Prostate gland (tissue), 2 donors: ENCODE data around the gene CCDC124. TPM values are rescaled to one million over a fixed set of nuclear protein-coding genes. Genes with fewer than 3 reads are reported as not detected.
"Not testable (repeated sequence)": the region's sequence is repeated elsewhere in the genome, so short reads cannot be mapped to it uniquely, and the experiment has no call there.

ENCODE experiments used
- DNase-seq: peaks from one replicate; pipeline ENCODE4 v3.0.0-alpha.2; 2019; ENCODE audit warnings: low spot score
- H3K27ac ChIP-seq, 2 donors: fragments of 200-600 bp; sonication (generic); 2 replicates each; pipeline ENCODE4 v1.5.1; 2017 to 2019
- H3K27me3 ChIP-seq: fragments of 200-600 bp; sonication (generic); replicated peaks from 2 replicates; pipeline ENCODE4 v1.5.1; 2019; ENCODE audit not compliant: insufficient read depth
- H3K36me3 ChIP-seq, 2 donors: fragments of 200-600 bp; sonication (generic); 1 replicate in 1 of 2; 2 replicates in 1 of 2; pipeline versions ENCODE4 v1.5.1 to v1.8.1; 2017 to 2019
- H3K4me1 ChIP-seq: fragments of 200-600 bp; sonication (generic); replicated peaks from 2 replicates; pipeline ENCODE4 v1.5.1; 2019
- H3K4me3 ChIP-seq, 2 donors: fragments of 200-600 bp; sonication (generic); 2 replicates each; pipeline ENCODE4 v1.5.1; 2017 to 2019
- H3K9me3 ChIP-seq: fragments of 200-600 bp; sonication (generic); 2 replicates; pipeline ENCODE4 v1.5.1; 2017
- CTCF ChIP-seq, 4 experiments: fragments of 200-600 bp in 2 of 4; fragments of 450-650 bp in 2 of 4; sonication (generic) in 2 of 4; IDR thresholded peaks; 1 replicate in 3 of 4; 2 replicates in 1 of 4; pipeline ENCODE4 v1.5.1; 2016 to 2019; ENCODE audit warnings: antibody characterized with exemption in 4 of 4, mild to moderate bottlenecking in 2 of 4, moderate library complexity in 2 of 4
- POLR2A ChIP-seq: fragments of 450-650 bp; IDR thresholded peaks from one replicate; pipeline ENCODE4 v1.6.1; 2016; ENCODE audit warnings: antibody characterized with exemption, mild to moderate bottlenecking
- POLR2AphosphoS5 ChIP-seq: sonication (generic); formaldehyde crosslinking; IDR thresholded peaks from one replicate; pipeline ENCODE4 v1.6.1; 2017; ENCODE audit warnings: antibody characterized with exemption
- WGBS: methylation state at CpG from one replicate; pipeline ENCODE4 v1.1.5; 2018; 5-methylcytosine and 5-hydroxymethylcytosine counted together
- intact Hi-C: fragments of 100-400 bp; cut with DNase I; formaldehyde crosslinking; loops from one replicate; pipeline ENCODE4 v1.14.2; 2022
- total RNA-seq, 2 donors: library from RNA; depleted of rRNA; stranded (reverse); fragments of >200 nt; gene quantifications; one replicate each; pipeline ENCODE4 v1.1.0, GENCODE V29; 2016

The CCDC124 gene
- total RNA-seq, result 10 to 100 TPM; 48.7 to 52.2 TPM

- Histone ChIP-seq H3K9me3 (no peaks in the 10 kb centered on the region), H3K27ac (peak within 1 kb of the TSS; percentile 88 to 91)
- under 1% methylated on average over 63 of the region's 64 CpGs for WGBS
Measured at GRCh38 chr19:17932485-17933338, at the start of gene CCDC124. CCDC124 (plus strand) TSS chr19:17933015; CDS start chr19:17936421, 3,406 bp downstream.

GRCh38 chr19:17883627-17884410 lies 49.0 kb upstream of the CCDC124 start:
- H3K4me1 ChIP-seq, result no peaks in the 10 kb centered on the region
- H3K36me3 ChIP-seq, result no peaks in the 10 kb centered on the region
- WGBS, result 69% methylated on average over 21 of the region's 33 CpGs
- H3K27me3 ChIP-seq, result no peaks in the 10 kb centered on the region
- no peaks in the 10 kb centered on the region for H3K9me3 ChIP-seq
- H3K4me3 ChIP-seq, result no peak overlapping the region
- no peak overlapping the region for H3K27ac ChIP-seq
- no peak for DNase-seq
- intact Hi-C loops, result no loop called here
- TF ChIP-seq POLR2A (no peak), CTCF (IDR thresholded peaks at IDR 0.05) (no peak), POLR2AphosphoS5 (no peak)

More at GRCh38 chr19:17932485-17933338, at the start of gene CCDC124:
- Histone ChIP-seq H3K4me1 (peaks cover 9% of the 10 kb centered on the region), H3K4me3 (peak within 1 kb of the TSS; percentile 83 to 86), H3K36me3 (no peaks in the 10 kb centered on the region), H3K27me3 (no peaks in the 10 kb centered on the region)
- intact Hi-C loops, result loop anchor here (2.0 kb wide), 1 partner anchor 74 kb away; the partner anchor contains the start of gene RPL18A
- peak; percentile 70 to 97 (median 93) for TF ChIP-seq CTCF (IDR thresholded peaks at IDR 0.05)
- peak; percentile 78 for TF ChIP-seq POLR2A
- TF ChIP-seq POLR2AphosphoS5, result peak; percentile 96
- DNase-seq, result peak; percentile 87

GRCh38 chr19:17886515-17886914 lies 46.3 kb upstream of the CCDC124 start:
- Histone ChIP-seq H3K36me3 (no peaks in the 10 kb centered on the region), H3K9me3 (no peaks in the 10 kb centered on the region), H3K27me3 (no peaks in the 10 kb centered on the region), H3K4me1 (no peaks in the 10 kb centered on the region), H3K4me3 (no peak overlapping the region), H3K27ac (no peak overlapping the region)
- 71% methylated on average over 7 of the region's 7 CpGs for WGBS
- no peak for DNase-seq
- TF ChIP-seq POLR2A, result no peak
- TF ChIP-seq CTCF (IDR thresholded peaks at IDR 0.05), result no peak
- TF ChIP-seq POLR2AphosphoS5, result no peak
- intact Hi-C loops, result no loop called here

GRCh38 chr19:17887221-17887620 lies 45.6 kb upstream of the CCDC124 start:
- H3K4me3 ChIP-seq, DNase-seq, H3K36me3 ChIP-seq, H3K9me3 ChIP-seq, H3K27ac ChIP-seq, intact Hi-C loops, H3K27me3 ChIP-seq, H3K4me1 ChIP-seq: not testable (repeated sequence)
- WGBS, result 77% methylated on average over 4 of the region's 4 CpGs

- H3K9me3 ChIP-seq, result no peaks in the 10 kb centered on the region
- no peak for DNase-seq
- WGBS, result 84% methylated on average over 7 of the region's 7 CpGs
- intact Hi-C loops, result no loop called here
- H3K27ac ChIP-seq, result no peak overlapping the region
- H3K4me3 ChIP-seq, result no peak overlapping the region
- H3K36me3 ChIP-seq, result no peaks in the 10 kb centered on the region
- no peak for TF ChIP-seq CTCF (IDR thresholded peaks at IDR 0.05)
- no peak for TF ChIP-seq POLR2AphosphoS5
- no peak for TF ChIP-seq POLR2A
- no peaks in the 10 kb centered on the region for H3K4me1 ChIP-seq
- H3K27me3 ChIP-seq, result no peaks in the 10 kb centered on the region
Measured at GRCh38 chr19:17888260-17888659, 44.6 kb upstream of the CCDC124 start.
